HG02938 (cell line): ENCODE data around the gene CDC6.

Experiments
- ATAC-seq: cut with Tn5 transposase; IDR thresholded peaks from one replicate; pipeline ENCODE4 v1.9.1; 2021; ENCODE audit warnings: mild to moderate bottlenecking, moderate library complexity; ENCODE audit not compliant: unreplicated experiment

Gene CDC6

DNA sequence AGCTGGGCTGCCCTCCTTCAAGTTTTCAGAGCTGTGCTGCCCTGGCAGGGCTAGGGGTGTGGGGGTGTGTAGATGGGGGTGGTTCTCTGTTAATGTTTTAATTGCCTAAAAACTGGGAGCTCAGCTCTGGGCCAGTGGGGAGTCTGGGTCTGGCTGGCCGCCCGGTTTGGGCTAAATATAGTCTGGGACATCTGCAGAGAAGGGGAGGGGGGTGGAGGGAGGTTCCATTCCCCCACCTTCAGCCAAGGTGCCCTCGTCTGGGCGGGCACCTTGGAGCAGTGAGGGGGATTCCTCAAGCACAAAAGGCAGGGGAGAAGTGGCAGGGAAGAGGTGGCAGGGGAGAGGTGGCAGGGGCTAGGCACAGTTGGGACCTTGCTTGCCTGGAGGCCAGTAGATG lies 34.3 kb downstream of the CDC6 start:
- ATAC-seq = no peak

DNA sequence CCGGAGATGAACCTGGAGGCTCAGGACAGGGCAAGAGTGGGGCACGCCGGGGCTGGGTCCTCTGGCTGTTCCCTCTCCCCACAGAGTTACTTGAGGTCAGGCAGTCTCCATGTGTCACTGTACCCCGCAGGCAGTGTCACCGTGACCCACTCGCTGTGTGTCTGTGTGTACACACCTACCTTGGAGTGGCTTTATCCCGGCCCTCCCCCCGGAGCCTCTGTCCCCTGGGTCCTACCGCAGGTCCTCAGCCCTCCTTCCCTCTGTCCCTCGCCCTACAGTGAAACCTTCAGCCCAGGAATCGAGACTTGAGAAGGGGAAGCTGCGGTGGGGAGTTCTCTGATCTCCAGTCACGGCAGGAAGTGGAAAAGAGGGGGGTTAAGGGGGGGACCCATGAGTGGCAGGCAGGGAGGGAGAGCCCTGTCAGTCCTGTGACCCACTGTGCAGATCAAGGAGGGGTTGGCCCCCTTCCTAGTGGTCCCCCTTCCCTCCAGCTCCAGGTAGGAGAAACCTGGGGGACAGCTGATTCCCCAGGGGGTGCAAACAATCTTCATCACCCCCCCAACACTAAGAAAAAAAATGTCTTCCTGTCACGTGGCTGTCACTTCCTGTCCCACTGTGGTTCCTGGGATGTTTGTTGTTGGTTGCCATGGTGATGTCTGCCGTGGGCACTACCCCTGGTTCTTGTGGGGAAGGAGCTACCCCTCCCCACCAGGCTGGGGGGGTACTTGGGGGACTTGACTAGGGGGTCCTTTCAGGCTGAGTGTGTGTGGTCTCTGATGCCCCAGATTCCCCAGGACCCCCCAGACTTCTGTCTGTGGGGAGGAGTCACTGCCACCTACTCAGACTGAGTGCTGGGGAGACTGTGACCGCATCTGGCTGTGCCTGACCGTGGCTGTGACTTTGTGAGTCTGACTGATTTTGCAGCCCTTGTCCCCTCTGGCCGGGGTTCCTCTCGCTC lies 35.0 kb downstream of the CDC6 start:
- ATAC-seq = peak; percentile 32

DNA sequence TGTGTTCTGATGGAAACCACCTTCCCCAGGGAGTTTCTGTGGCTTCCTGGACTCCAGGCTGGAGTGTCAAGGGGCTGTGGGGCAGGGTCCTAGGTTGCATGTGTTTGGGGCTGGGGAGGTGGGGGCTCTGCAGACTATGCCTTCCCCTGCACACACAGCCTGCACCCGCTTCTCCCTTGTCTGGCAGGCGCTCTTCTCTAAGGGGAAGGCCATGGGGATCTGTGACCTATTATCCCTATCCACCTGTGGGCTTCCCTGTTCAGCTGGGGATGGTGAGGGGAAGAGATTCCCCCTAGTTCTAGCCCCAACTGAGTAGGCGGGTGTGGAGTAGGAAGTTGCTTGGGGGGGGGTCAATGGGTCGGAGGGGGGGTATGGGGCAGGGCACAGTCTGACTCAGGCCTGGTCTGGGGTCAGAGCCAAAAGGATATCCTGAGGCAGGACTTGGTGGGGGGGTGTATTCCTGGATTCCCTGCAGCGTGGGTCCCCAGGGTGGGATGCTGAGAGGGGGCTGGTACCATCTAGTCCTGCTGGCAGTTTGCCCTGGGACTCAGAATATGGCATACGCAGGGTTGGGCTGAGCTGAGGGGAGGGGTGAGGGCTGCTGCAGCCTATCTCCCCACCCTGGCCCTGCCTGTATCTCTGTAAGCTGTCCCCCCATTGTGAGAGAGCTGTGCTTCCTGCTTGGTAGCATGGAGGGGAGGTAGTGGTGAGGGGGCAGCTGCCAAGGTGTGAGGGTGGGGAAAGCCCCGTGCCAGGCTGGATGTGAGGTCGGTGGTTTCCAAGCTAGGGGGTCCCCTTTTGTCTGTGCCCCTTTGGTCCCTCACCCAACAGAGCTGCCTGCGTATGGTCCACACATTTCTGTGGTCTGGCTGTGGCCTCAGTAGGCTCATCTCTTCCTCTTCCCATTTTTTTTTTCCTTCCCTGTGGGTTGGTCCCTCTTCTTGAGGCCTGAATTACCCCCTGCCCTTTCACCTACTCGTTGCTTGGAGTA lies 36.0 kb downstream of the CDC6 start:
- no peak for ATAC-seq

DNA sequence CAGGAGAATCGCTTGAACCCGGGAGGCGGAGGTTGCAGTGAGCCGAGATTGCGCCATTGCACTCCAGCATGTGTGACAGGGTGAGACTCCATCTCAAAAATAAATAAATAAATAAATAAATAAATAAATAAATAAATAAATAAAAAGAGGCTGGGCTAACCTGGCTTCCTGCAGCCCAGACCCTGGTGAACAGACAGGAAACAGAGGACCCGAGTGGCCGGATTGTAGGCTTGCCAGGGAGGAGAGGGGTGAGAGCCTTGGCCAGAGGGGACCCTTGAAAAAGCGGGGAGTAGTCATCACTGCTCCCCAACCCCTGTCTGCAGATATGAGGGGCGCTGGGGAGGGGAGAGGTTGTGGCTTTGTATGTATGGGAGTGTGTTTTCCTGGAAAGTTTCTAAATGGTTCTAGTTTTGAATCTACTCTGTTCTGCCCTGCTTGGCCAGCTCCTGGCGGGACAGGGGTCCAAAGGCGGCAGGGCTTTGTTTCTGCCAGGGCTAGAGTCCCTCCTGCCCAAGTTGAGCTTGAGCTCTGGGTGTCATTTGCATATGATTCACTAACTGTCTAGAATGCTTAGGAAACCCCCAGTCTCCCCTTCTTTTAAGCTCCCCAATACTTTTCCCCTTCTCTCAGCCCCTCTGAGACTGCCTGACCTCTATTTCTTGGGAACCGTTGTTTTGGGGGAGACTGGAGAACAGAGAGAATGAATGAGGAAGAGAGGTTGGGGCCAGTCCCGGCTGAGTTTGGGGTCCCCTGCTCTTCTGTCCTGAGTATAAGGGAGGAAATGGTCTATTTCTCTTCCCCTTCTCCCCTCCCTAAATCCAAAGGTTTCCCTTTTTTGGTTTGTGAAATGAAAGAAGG lies 37.7 kb downstream of the CDC6 start:
- no peak for ATAC-seq

DNA sequence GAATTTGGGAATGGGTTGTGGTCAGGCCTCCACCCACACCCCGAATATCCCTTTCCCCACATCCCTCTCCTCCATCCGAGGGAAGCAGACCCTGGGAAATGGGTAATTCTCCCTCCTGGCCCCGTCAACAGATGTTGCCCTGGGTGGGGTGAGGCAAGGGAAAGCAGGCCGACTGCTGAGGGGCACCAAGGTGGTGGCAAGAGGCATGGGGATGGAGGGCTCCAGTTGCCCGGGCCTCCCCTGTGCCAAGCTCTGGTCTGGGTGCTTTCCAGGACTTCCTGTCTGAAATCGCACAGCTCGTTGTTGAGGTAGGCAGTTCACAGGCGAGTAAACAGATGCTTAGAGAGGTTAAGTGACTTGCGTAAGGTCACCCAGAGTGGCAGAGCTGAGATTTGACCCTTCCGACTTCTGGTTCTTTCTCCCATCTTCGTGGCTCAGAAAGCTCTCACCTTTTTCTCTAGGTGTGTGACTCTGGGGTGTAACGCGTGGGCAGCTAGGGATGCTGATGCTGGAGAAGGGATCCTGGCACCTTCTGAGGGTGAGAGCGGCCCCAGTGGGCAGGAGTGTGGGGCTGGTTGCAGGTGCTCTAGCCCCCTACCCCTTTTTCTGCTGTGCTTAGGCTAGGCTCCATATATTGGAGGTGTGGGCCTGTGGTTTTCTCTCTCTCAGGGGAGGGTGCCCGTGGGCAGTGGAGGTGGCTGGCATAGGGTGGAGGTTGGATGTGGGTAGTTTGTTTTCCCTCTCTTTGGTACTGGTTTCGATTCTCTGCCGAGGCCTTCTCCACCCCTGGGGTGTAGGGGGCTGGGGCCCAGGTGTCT lies 38.5 kb downstream of the CDC6 start:
- ATAC-seq = no peak

DNA sequence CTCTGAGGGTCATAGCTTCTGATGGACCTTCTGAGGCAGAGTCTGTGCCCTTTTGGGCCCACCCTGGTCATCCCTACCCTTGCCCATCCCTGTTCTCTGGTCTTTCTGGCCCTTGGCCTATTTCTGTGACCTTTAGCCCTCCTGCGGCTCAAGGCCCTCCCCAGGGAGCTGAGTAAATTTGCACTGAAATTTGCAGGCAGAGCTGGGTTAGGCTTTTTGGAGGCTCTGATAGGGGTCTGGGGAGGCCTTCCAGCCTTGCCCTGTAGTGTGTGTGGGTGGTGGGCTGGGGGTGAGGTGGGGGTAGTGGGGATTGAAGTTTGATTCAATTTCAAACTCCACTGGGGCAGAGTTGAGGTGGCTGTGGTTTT lies 39.1 kb downstream of the CDC6 start:
- ATAC-seq = no peak

DNA sequence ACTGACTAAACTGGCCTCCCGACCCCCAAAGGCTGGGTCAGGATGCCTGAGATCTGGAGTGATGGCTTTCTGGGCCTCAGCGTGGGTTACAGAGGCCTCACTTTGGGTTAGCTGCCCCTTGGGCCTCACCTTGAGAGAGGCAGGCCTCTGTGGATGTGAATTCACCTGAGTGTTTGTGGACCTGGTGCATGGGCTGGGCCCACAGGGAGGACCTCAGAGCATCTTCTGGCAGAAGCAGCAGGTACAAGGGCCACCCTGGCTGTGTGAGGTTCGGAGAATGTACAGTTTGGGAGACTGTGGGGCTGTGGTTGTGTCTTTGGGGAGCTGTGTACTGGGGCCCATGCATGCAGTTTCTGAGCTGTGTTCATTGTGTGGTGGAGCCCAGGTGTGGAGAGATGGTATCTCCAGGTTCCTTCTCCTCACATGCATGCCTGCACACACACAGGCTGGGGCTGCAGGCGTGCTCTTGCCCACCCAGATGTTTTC lies 39.6 kb downstream of the CDC6 start:
- no peak for ATAC-seq

DNA sequence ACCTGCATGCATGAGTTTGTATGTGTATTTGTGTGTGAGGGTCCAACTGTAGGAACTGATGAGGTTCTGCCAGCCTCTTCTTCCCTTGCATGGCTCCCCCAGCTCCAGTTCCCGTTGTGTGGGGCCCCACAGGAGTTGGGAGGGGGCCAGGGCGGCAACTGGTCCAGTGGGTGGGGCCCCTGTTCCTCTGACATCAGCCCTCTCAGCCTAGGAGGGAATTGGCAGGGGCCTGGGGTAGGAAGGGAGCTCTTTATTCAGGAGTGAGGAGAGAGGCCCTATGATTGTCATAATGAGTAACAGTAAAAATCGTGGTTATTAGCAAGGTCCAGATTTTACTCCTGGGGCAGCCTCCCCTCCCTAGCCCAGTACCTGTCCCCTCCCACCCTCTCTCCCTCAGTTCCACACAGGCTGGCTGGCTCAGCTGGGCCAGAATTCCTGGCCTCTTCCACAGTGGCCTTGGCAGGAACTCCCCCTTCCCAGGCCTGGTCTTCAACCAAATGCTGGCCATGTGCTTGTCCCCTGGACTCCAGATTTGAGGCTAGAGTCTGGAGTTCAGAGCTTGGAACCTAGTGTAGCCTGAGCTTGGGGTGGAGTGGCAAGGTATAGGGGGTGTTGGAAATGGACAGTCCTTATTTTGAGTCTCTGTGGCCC lies 40.2 kb downstream of the CDC6 start:
- no peak for ATAC-seq

DNA sequence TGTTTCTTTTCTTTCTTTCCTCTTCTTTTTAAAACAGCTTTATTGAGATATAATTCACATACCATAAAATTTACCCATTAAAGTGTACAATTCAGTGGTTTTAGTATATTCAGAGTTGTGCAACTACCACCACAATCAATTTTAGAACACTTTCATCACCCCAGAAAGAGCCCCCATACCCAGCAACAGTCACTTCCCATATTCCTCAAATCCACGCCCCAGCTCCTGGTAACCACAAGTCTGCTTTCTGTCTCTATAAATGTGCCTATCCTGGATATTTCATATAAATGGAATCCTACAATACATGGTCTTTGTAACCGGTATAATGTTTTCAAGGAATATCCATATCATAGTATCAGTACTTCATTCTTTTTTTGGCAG lies 40.7 kb downstream of the CDC6 start:
- ATAC-seq = no peak

DNA sequence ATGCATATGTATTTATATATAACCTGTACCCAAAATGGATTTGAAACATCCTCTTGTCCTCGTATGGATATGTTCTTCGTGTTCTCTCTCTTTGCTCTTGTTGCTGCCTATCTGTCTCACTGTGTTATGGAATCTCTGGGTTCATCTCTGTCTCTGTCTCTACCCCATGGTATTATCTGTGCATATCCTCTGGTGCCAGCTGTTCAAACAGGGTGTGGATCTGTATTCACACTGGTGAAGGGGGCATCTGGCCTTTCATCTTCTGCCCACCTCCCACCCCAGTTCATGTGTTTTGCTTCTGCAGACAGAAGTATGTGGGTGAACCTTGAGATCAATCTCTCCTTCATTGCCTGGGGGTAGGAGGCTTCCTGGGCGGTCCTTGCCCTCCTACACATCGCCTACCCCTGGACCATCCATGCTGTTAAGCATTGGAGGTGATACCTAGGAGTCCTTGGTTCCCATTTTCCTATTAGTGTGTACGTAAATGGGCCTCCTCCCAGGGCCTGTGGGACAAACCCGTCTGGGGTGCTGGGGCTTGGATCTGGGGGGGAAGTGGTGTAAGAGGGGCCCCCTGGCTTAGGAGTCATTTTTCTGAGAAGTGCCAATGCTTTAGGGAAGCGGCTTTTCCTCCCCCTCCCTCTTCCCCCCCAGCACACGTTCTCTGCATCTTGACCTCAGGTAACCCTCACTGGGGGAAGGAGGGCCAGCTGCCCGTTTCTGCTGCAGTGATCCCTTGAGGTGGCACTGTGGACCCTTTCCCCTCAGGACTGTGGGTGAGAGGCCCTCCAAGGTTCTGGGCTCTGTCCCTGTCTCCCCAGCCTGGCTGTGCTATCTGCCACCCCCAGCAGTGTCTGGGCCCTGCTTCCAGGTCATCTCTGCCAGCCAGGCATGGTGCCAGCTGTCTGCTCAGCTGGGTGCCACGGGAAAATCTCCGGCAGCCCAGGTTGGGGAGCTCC lies 42.4 kb downstream of the CDC6 start:
- no peak for ATAC-seq

DNA sequence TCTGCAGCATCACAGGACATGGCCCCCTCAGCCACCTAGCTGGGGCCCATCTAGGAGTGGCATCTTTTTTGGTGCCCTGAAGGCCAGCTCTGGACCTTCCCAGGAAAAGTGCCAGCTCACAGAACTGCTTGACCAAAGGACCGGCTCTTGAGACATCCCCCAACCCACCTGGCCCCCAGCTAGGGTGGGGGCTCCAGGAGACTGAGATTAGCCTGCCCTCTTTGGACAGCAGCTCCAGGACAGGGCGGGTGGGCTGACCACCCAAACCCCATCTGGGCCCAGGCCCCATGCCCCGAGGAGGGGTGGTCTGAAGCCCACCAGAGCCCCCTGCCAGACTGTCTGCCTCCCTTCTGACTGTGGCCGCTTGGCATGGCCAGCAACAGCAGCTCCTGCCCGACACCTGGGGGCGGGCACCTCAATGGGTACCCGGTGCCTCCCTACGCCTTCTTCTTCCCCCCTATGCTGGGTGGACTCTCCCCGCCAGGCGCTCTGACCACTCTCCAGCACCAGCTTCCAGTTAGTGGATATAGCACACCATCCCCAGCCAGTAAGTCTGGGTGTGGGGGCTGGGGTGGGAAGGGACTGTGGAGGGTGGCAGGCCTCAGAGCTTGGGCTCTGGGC lies 43.3 kb downstream of the CDC6 start:
- ATAC-seq = no peak

DNA sequence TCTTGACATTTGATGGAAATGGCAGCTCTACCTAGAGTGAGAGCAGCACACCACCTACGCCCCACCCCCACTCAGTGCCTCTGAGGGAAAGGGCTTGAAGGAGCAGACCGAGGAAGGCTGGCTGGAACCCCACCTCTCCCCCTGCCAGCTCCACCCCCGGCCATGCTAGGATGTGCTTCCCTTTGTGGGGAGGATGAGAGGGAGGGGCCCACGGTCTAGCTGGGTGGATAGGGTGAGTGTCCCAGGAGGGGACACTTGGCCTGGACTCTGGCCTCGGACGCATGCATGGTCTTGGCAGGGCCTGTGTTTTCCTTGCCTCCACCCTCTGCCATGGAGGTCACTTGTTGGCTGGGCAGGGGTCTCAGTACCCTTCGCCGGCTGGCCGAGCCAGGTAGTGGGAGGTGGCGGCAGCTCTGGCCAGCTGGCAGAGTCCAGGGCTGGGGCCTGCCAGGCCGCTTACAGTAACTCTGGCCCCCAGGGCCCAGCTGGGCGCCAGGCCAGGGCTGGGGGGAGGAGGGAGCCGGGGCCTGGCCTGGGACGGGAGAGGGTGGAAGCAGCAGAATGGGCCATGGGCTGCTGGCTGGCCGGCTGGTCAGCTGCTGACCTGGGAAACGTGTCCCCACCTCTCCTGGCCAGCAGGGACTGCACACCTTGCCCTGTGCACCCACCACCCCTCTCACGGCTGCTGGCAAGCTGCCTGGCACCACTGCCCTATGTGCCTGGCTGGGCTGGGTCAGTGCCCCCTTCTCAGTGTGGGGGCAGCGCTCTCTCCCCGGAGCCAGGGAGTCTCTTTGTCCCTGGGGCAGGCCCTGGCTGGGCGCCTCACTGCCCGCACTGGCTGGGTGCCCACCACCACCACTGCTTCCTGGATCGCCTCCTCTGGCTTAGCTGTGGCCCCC lies 44.3 kb downstream of the CDC6 start:
- ATAC-seq = no peak

DNA sequence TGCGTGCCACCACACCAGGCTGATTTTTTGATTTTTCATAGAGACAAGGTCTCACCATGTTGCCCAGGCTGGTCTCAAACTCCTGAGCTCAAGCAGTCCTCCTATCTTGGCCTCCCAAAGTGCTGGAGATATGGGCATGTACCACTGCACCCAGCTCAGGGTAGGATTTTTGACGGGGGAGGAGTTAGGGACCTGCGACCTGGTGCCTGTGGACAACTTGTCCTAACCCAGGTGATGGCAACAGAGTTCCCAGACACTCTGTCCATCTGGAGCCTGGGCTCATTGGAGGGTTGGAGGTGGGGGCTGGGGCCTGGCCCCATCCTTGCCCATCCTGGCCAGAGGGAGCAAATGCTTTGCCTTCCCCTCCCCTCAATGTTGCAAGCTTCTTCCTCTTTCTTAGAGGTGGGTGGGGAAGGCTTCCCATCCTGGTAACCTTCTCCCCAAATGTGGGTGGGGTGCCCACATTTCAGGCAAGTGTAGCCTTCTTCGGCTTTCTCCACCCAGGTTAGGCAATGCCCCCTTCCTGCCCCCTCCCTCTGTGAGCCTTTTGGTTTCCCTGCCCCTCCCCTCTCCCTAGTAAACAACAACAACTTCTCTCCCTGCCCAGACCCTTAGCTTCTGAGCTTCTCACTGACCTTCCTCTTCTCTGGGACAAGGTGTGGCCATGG lies 46.2 kb downstream of the CDC6 start:
- ATAC-seq = no peak

DNA sequence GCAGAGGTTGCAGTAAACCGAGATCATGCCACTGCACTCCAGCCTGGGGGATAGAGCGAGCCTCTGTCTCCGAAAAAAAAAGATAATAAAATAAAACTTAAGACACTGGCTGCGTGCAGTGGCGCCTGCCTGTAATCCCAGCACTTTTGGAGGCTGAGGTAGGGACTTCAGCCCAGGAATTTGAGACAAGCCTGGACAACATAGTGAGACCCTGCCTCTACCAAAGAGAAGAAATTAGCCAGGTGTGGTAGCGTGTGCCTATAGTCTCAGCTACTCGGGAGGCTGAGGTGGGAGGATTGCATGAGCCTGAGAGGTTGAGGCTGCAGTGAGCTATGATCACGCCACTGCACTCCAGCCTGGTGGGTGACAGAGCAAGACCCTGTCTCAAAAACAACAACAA lies 47.9 kb downstream of the CDC6 start:
- ATAC-seq = no peak

DNA sequence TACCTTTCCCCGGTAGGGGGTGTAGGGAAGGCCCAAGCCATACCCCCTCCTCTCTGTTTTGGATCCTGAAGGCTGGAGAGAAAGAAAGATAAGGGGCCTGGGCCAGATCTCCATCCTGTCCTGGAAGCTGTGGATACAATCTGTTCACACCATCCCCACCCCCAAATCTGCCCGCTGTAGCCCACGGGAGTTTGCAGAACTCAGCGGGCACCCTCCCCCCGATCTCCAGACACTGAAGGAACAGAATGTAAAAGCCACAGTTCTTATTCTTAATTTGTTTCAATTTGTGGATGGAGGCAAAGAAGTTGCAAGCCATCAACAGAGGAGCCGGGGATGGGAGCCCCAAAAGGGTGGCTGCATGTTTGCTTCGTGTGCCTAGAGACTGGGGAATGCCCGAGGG lies 49.7 kb downstream of the CDC6 start:
- ATAC-seq = no peak

DNA sequence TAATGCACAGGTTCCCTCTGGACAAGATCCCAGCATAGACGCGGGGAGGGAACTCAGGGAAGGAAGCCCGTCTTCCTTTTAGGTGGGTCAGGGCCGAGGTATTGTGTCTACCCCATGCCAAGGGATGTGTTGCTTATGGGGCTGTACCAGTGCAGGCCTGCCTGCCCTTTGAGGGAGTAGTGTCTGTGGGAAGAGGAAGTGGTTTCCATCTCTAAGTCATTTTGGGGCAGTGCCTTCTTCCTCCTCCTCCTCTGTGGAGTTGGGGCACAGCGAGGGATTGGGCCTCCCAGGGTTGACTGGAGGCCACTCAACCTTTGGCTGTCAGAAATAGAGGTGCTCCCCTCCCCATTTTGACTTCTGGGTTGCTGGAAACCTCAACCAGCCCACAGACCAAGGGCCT lies 50.4 kb downstream of the CDC6 start:
- ATAC-seq = no peak
